Activated CD8-positive, alpha-beta T cell treated with anti-CD3 and anti-CD28 coated beads for 36 hours (primary cell): ENCODE data around the gene GLG1. TPM values are rescaled to one million over a fixed set of nuclear protein-coding genes. Genes with fewer than 3 reads are reported as not detected.

Source experiments
- ATAC-seq: fragments of 200-7000 bp; cut with Tn5 transposase; one replicate; pipeline ENCODE4 v1.10.0; 2021; ENCODE audit warnings: mild to moderate bottlenecking, moderate library complexity
- CTCF ChIA-PET: fragments of 350-600 bp; sonication (Branson Sonifier 250); formaldehyde crosslinking; loops from one replicate; lab custom pipeline; 2021; ENCODE audit warnings: antibody characterized with exemption; lab: Charles Lee
- POLR2A ChIA-PET: fragments of 350-600 bp; sonication (Branson Sonifier 250); formaldehyde crosslinking; loops from one replicate; lab custom pipeline; 2021; ENCODE audit warnings: antibody characterized with exemption; lab: Charles Lee
- DNase-seq: peaks from one replicate; pipeline ENCODE4 v3.0.0-alpha.2; 2020
- H3K27ac Mint-ChIP-seq: one replicate; pipeline ENCODE4 v1.8.0; 2021; ENCODE audit warnings: mild to moderate bottlenecking, mixed read lengths
- H3K27me3 Mint-ChIP-seq: one replicate; pipeline ENCODE4 v1.8.0; 2021; ENCODE audit warnings: mixed read lengths
- H3K36me3 Mint-ChIP-seq: one replicate; pipeline ENCODE4 v1.8.0; 2021; ENCODE audit warnings: low read depth, mixed read lengths
- H3K4me1 Mint-ChIP-seq: one replicate; pipeline ENCODE4 v1.8.0; 2021; ENCODE audit warnings: low read depth, mixed read lengths
- H3K4me3 Mint-ChIP-seq: one replicate; pipeline ENCODE4 v1.8.0; 2021; ENCODE audit warnings: mild to moderate bottlenecking, moderate library complexity, mixed read lengths
- H3K9me3 Mint-ChIP-seq: one replicate; pipeline ENCODE4 v1.8.0; 2021; ENCODE audit warnings: mixed read lengths
- intact Hi-C: fragments of 100-400 bp; cut with micrococcal nuclease; formaldehyde crosslinking; loops from one replicate; pipeline ENCODE4 v1.10.0; 2022
- total RNA-seq, 2 experiments: library from RNA; stranded (reverse); gene quantifications; one replicate each; pipeline ENCODE4 v1.2.3, GENCODE V29; 2021
- TF ChIP-seq, protein P1 (sequence below): fragments of 200-600 bp; IDR thresholded peaks from one replicate; pipeline ENCODE4 v1.8.0; 2022; ENCODE audit warnings: antibody characterized with exemption, mild to moderate bottlenecking

Gene GLG1
- total RNA-seq, 2 experiments from 2014 or later = 70.0 to 74.9 TPM

DNA sequence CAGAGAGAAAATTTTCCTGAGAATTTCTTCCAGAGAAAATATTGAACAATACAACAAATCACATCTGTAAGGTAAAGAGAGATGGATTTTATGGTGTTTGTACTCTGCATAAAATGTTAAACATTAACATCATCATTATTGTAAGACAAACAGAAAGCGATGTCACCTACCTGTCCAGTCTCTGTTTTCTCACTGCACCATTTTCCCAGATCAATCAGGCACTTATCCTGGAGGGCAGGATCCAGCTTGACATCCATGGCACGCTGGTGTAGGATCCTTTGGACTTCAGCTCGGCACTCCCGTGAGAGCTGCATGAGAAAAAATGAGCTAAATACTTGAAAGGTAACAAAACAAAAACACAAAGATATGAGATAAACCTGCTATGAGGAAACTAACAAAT is 129.7 kb downstream of the GLG1 start:
- no peaks in the 10 kb centered on the region for H3K4me1 Mint-ChIP-seq
- no peak overlapping the region for H3K4me3 Mint-ChIP-seq
- ChIA-PET CTCF (interaction anchor here (1.2 to 1.3 kb wide), 2 partner anchors 11 to 92 kb away, joined by 3 to 5 read pairs; no protein-coding TSS in a partner anchor), POLR2A (no interaction called here)
- TF ChIP-seq, protein P1, sequence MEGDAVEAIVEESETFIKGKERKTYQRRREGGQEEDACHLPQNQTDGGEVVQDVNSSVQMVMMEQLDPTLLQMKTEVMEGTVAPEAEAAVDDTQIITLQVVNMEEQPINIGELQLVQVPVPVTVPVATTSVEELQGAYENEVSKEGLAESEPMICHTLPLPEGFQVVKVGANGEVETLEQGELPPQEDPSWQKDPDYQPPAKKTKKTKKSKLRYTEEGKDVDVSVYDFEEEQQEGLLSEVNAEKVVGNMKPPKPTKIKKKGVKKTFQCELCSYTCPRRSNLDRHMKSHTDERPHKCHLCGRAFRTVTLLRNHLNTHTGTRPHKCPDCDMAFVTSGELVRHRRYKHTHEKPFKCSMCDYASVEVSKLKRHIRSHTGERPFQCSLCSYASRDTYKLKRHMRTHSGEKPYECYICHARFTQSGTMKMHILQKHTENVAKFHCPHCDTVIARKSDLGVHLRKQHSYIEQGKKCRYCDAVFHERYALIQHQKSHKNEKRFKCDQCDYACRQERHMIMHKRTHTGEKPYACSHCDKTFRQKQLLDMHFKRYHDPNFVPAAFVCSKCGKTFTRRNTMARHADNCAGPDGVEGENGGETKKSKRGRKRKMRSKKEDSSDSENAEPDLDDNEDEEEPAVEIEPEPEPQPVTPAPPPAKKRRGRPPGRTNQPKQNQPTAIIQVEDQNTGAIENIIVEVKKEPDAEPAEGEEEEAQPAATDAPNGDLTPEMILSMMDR = no peak
- H3K9me3 Mint-ChIP-seq = no peaks in the 10 kb centered on the region
- DNase-seq = no peak
- intact Hi-C loops = no loop called here
- ATAC-seq = no peak
- H3K36me3 Mint-ChIP-seq = peaks cover 48% of the 10 kb centered on the region
- no peaks in the 10 kb centered on the region for H3K27me3 Mint-ChIP-seq
- H3K27ac Mint-ChIP-seq = no peak overlapping the region

DNA sequence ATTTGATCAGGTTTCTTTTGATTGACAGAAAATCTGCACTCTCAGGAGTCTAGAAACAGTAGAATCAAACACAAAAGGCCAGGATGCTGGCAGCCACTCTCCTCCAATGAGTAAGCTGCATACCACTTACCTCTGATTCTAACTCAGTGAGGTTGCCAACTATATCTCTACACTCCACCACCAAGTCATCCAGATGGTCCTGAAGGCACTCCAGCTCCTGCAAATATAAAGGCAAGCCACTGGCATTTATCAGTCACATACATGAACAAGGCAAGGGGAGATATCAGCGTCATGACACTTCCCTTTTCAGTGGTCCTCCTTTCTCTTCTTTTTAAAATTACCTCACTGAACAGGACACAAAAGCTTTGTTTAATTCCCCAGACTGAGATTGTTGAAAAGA is 132.5 kb downstream of the GLG1 start:
- H3K27me3 Mint-ChIP-seq = no peaks in the 10 kb centered on the region
- H3K27ac Mint-ChIP-seq = no peak overlapping the region
- ChIA-PET POLR2A (no interaction called here), CTCF (no interaction called here)
- intact Hi-C loops = no loop called here
- no peak overlapping the region for H3K4me3 Mint-ChIP-seq
- H3K9me3 Mint-ChIP-seq = no peaks in the 10 kb centered on the region
- no peaks in the 10 kb centered on the region for H3K4me1 Mint-ChIP-seq
- TF ChIP-seq, protein P1 = no peak
- ATAC-seq (no peak), DNase-seq (no peak)
- H3K36me3 Mint-ChIP-seq = peaks cover 48% of the 10 kb centered on the region

DNA sequence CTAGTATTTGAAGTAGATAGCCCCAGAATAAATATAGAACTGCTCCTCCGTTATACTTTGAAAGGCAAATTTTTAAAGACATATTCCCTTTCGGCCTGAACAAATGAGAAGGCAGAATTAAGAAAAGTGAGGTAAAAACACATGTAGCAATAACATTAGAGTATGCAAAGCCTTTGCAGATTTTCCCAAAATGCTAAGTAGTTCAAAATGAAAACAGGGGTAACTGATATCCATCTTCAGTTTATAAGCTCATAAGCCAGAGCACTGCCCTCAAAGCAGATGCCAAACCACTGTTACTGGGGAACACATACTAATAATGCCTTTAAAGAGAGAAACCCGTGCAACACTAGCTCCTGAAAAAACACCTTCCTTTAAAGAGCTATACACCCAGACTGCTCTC is 134.4 kb downstream of the GLG1 start:
- H3K27ac Mint-ChIP-seq = no peak overlapping the region
- DNase-seq = no peak
- H3K9me3 Mint-ChIP-seq = no peaks in the 10 kb centered on the region
- H3K4me1 Mint-ChIP-seq = peaks cover 4% of the 10 kb centered on the region
- H3K36me3 Mint-ChIP-seq = peaks cover 53% of the 10 kb centered on the region
- intact Hi-C loops = no loop called here
- H3K4me3 Mint-ChIP-seq = no peak overlapping the region
- ChIA-PET CTCF (interaction anchor here (0.7 to 1.0 kb wide), 2 partner anchors 100 to 106 kb away, joined by 3 read pairs; no protein-coding TSS in a partner anchor), POLR2A (interaction anchor here (1.0 kb wide), 1 partner anchor 22 kb away, joined by 3 read pairs; no protein-coding TSS in a partner anchor)
- H3K27me3 Mint-ChIP-seq = no peaks in the 10 kb centered on the region
- ATAC-seq = no peak
- TF ChIP-seq, protein P1 = no peak

DNA sequence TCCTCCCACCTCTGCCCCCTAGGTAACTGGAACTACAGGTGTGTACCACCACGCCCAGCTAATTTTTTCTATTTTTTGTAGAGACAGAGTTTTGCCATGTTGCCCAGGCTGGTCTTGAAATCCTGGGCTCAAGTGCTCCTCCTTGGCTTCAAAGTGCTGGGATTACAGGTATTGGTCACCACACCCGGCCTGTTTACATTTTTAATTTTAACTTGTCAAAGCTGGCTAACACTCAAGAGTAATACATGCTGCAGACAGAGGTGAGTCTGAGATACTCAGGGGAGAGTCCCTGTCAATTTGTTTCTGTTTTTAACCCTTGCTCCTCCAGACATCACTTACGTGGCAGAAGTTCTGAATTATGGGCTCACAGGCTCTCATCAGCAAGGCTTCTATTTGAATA is 134.9 kb downstream of the GLG1 start:
- H3K9me3 Mint-ChIP-seq = no peaks in the 10 kb centered on the region
- no peak for ATAC-seq
- peaks cover 54% of the 10 kb centered on the region for H3K36me3 Mint-ChIP-seq
- H3K4me3 Mint-ChIP-seq = no peak overlapping the region
- POLR2A ChIA-PET = interaction anchor here (1.0 kb wide), 1 partner anchor 22 kb away, joined by 3 read pairs; no protein-coding TSS in a partner anchor
- H3K4me1 Mint-ChIP-seq = peaks cover 9% of the 10 kb centered on the region
- TF ChIP-seq, protein P1 = no peak
- intact Hi-C loops = no loop called here
- DNase-seq = no peak
- no peak overlapping the region for H3K27ac Mint-ChIP-seq
- no peaks in the 10 kb centered on the region for H3K27me3 Mint-ChIP-seq
- CTCF ChIA-PET = interaction anchor here (1.0 kb wide), 1 partner anchor 106 kb away, joined by 3 read pairs; no protein-coding TSS in a partner anchor

DNA sequence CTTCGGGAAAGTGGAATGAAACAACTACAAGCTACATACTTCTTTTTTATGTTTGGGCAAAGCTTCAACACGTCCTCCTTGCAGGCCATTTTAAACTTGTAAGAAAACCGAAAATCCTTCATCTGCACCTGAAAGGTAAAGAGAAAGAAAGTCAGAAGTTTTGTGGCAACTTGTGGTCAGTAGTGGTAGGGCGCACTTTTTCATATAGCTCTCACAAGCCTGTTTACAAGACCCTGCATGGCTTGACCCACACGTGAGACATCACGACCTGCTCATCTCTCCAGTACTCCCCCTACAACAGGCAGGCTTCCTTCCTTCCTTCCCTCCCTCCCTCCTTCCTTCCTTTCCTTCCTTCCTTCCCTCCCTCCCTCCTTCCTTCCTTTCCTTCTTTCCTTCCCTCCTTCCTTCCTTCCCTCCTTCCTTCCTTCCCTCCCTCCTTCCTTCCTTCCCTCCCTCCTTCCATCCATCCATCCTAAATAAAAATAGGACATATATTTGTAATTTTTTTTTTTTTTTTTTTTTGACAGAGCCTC is 136.9 kb downstream of the GLG1 start:
- CTCF ChIA-PET = no interaction called here
- Mint-ChIP-seq H3K4me1 (peaks cover 19% of the 10 kb centered on the region), H3K27ac (no peak overlapping the region), H3K36me3 (peaks cover 56% of the 10 kb centered on the region), H3K27me3 (no peaks in the 10 kb centered on the region), H3K4me3 (no peak overlapping the region), H3K9me3 (no peaks in the 10 kb centered on the region)
- no peak for DNase-seq
- no peak for ATAC-seq
- TF ChIP-seq, protein P1 = no peak
- intact Hi-C loops = no loop called here
- POLR2A ChIA-PET = no interaction called here
